GM10266 (cell line): ENCODE data around the gene GLYR1.

Source experiments
- DNase-seq: peaks from one replicate; pipeline ENCODE4 v3.0.0; 2012; ENCODE audit errors: extremely low spot score
- TF ChIP-seq, protein P1 (sequence below): IDR thresholded peaks from 2 replicates; pipeline ENCODE4 v1.5.1; 2012; ENCODE audit warnings: mild to moderate bottlenecking, low read depth; ENCODE audit not compliant: control insufficient read depth, insufficient read depth; ENCODE audit errors: missing control alignments

GLYR1 gene

DNA sequence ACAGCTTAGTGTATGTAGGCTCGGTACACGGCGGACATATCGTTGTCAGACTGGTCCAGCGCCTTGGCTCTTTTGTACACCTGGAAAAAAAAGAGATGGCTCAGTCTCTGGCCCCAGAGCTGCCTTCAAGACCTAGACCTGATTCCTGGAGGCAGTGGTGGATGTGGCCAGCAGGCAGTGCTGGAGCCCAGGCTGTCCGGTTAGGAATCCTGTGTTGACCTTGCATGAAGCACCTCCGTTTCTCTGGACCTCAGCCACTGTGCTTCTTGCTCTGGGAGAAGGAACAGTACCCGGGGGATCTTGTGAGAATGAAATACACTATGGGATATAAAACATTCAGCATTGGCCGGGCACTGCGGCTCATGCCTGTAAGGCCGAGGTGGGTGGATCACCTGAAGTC, 41.9 kb downstream of the GLYR1 start:
- no peak for DNase-seq
- TF ChIP-seq, protein P1, sequence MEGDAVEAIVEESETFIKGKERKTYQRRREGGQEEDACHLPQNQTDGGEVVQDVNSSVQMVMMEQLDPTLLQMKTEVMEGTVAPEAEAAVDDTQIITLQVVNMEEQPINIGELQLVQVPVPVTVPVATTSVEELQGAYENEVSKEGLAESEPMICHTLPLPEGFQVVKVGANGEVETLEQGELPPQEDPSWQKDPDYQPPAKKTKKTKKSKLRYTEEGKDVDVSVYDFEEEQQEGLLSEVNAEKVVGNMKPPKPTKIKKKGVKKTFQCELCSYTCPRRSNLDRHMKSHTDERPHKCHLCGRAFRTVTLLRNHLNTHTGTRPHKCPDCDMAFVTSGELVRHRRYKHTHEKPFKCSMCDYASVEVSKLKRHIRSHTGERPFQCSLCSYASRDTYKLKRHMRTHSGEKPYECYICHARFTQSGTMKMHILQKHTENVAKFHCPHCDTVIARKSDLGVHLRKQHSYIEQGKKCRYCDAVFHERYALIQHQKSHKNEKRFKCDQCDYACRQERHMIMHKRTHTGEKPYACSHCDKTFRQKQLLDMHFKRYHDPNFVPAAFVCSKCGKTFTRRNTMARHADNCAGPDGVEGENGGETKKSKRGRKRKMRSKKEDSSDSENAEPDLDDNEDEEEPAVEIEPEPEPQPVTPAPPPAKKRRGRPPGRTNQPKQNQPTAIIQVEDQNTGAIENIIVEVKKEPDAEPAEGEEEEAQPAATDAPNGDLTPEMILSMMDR = no peak

- DNase-seq = no peak
- TF ChIP-seq, protein P1 = no peak
Observed at GRCh38 chr16:4803898-4804762, 43.0 kb downstream of the GLYR1 start.

DNA sequence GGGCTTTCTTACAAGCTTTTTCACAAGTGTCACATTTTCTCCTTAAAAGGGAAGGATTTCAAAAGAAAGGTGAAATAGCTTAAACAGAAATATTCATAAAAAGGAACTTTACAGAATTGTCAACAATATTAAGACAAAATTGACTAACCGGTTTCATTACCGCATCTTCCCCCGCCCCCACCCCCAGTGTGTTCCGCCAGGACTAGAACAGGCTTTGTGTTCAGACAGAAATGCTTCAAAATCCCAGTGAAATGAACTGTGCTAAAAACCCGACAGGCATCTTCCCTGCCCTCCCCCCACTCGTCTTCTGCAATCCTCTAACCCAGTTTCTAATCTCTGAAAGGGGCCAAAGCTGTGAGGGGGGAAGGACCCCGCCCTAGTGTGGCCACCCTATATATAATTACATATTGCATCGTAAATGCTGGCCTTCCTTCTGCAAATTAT, 43.7 kb downstream of the GLYR1 start:
- TF ChIP-seq, protein P1 = no peak
- no peak for DNase-seq

DNA sequence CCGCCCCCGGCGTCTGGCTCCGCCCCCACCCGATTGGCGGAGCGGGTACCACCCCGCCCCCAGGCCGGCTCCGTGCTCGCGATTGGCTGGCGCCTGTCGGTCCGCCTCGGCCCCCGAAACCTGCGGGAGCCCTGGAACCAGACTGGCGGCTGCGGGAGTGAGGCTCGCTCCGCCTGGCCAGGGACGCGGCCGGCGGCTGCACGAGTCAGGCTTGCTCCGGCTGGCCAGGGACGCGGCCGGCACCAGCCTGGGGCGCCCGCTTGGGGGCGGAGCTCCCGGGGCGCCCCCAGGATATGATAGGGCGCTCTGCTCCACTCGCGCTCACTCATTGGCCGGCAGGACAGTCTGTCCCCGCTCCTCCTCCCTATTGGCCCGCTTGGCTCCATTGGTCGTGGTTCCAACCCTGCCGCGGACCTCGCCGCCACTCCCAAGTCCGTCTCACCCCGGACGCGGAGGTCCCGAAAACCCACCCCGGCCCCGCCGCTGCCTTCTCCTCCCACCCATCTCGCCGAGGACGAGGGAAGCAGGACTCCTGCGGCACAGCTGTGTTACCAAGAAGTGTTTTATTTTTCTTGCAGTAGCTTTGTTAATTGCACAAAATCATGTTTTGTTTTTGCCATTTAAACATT, 44.3 kb downstream of the GLYR1 start:
- TF ChIP-seq, protein P1 = no peak

DNA sequence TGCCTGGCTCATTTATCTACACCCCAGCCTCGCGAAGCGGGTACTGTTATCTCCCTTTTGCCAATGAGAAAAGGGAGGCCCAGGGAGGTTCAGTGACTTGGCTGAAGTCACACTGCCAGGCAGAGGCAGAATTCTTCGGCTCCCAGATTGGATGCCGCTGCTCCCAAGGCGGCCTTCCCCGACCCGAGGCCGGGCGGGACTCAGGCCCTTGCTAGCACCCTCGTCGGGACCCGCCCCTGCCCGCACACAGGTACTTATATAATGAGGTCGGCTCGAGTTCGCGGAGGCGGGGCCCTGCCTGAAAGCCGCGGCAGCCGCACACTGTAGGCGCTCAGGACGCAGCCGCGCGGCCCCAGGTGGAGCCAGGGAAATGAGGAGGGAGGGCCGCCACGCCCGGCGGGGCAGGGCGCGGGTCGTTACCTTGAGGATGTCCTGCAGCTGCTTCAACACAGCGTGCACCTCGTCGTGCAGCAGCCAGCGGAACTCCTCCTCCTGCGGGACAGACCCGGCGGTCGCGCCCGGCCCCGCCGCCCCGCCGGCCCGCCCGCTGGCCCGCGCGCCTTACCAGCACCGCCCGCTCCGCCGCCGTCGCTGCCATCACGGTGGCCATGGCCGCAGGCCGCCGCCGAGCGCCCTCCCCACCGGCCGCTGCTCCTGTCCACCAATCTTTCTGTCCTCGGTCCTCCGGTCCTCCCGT, 45.0 kb downstream of the GLYR1 start, which contains the start of gene ROGDI:
TSS of gene ROGDI (minus strand) at position 672 of the 697 bp plus-strand sequence. CDS start at position 610, 62 bp downstream.
- TF ChIP-seq, protein P1 = no peak
- peak; percentile 87 for DNase-seq

More for the DNA sequence above, 44.3 kb downstream of the GLYR1 start:
- peak; percentile 96 for DNase-seq

- DNase-seq = no peak
- TF ChIP-seq, protein P1 = no peak
Observed at GRCh38 chr16:4801051-4801961, 45.8 kb downstream of the GLYR1 start.
